GM12891 (cell line): ENCODE results near the gene OR9G1.

Source experiments
- PAX5 ChIP-seq: IDR thresholded peaks from 2 replicates; pipeline ENCODE4 v1.6.1; 2011; ENCODE audit warnings: low read length, moderate library complexity, mild to moderate bottlenecking; ENCODE audit not compliant: insufficient read depth, severe bottlenecking
- POLR2A ChIP-seq: IDR thresholded peaks from 2 replicates; pipeline ENCODE4 v1.6.1; 2011; ENCODE audit warnings: low read depth, low read length, control low read depth
- POLR2AphosphoS5 ChIP-seq: IDR thresholded peaks from 2 replicates; pipeline ENCODE4 v1.6.1; 2011; ENCODE audit warnings: low read depth, low read length, control low read depth
- TAF1 ChIP-seq: IDR thresholded peaks from 2 replicates; pipeline ENCODE4 v1.6.1; 2011; ENCODE audit warnings: low read depth, low read length, control low read depth

- TF ChIP-seq TAF1 (no peak), POLR2AphosphoS5 (no peak), POLR2A (no peak), PAX5 (no peak)
Observed at GRCh38 chr11:56740886-56741285, 42.0 kb downstream of the OR9G1 start.
